Neural progenitor cell (in vitro differentiated cells): ENCODE results near the gene RAB1A.

Source experiments
- CTCF ChIP-seq: fragments of 200-600 bp; sonication (generic); IDR thresholded peaks from 2 replicates; pipeline ENCODE4 v1.5.1; 2017; ENCODE audit warnings: antibody characterized with exemption, mild to moderate bottlenecking
- EZH2 ChIP-seq: fragments of 200-600 bp; sonication (generic); IDR thresholded peaks from 2 replicates; pipeline ENCODE4 v1.6.1; 2017; ENCODE audit warnings: antibody characterized with exemption, mild to moderate bottlenecking, moderate library complexity
- EZH2phosphoT487 ChIP-seq: fragments of 200-600 bp; sonication (generic); IDR thresholded peaks from 2 replicates; pipeline ENCODE4 v1.6.1; 2017; ENCODE audit warnings: antibody characterized with exemption

- no peak for TF ChIP-seq CTCF
- TF ChIP-seq EZH2phosphoT487, result no peak
- no peak for TF ChIP-seq EZH2
These were observed 48.0 kb upstream of the RAB1A start for GRCh38 chr2:65177751-65178442.
